MM.1S (cell line): ENCODE measurements around the gene SOBP.

ENCODE experiments used
- DNase-seq: peaks from one replicate; pipeline ENCODE4 v3.0.0-alpha.2; 2015
- H2AFZ ChIP-seq: fragments of 300-600 bp; sonication (generic); 2 replicates; pipeline ENCODE4 v1.6.0; 2016; ENCODE audit warnings: antibody characterized with exemption, low read length
- H3F3A ChIP-seq: fragments of 300-600 bp; sonication (generic); 2 replicates; pipeline ENCODE4 v1.6.1; 2016; ENCODE audit warnings: mild to moderate bottlenecking, antibody characterized with exemption, low read length, moderate library complexity, mixed read lengths; ENCODE audit not compliant: insufficient read depth
- H3K27ac ChIP-seq: fragments of 300-600 bp; sonication (generic); 2 replicates; pipeline ENCODE4 v1.5.1; 2016; ENCODE audit warnings: mild to moderate bottlenecking, low read length
- H3K27me3 ChIP-seq: fragments of 300-600 bp; sonication (generic); replicated peaks from 2 replicates; pipeline ENCODE4 v1.6.0; 2016; ENCODE audit warnings: low read length; ENCODE audit not compliant: insufficient read depth
- H3K36me3 ChIP-seq: fragments of 300-600 bp; sonication (generic); replicated peaks from 2 replicates; pipeline ENCODE4 v1.6.1; 2016; ENCODE audit warnings: mild to moderate bottlenecking, low read length, mixed read lengths; ENCODE audit not compliant: insufficient read depth
- H3K4me1 ChIP-seq: fragments of 300-600 bp; sonication (generic); 2 replicates; pipeline ENCODE4 v1.6.1; 2016; ENCODE audit warnings: low read length, mixed read lengths
- H3K4me2 ChIP-seq: fragments of 300-600 bp; sonication (generic); 2 replicates; pipeline ENCODE4 v1.6.0; 2016; ENCODE audit warnings: low read depth, low read length
- H3K4me3 ChIP-seq: fragments of 300-600 bp; sonication (generic); 2 replicates; pipeline ENCODE4 v1.5.1; 2016; ENCODE audit warnings: low read length, mixed read lengths
- H3K79me2 ChIP-seq: fragments of 300-600 bp; sonication (generic); 2 replicates; pipeline ENCODE4 v1.6.1; 2016; ENCODE audit warnings: mixed run types, low read length, mixed read lengths
- H3K9ac ChIP-seq: fragments of 300-600 bp; sonication (generic); 2 replicates; pipeline ENCODE4 v1.6.1; 2016; ENCODE audit warnings: low read length, mixed read lengths
- H3K9me2 ChIP-seq: fragments of 300-600 bp; sonication (generic); replicated peaks from 2 replicates; pipeline ENCODE4 v1.6.1; 2016; ENCODE audit warnings: mild to moderate bottlenecking, low read length, mixed read lengths; ENCODE audit not compliant: insufficient read depth
- H3K9me3 ChIP-seq: fragments of 300-600 bp; sonication (generic); replicated peaks from 2 replicates; pipeline ENCODE4 v1.6.1; 2016; ENCODE audit warnings: mild to moderate bottlenecking, low read length, mixed read lengths; ENCODE audit not compliant: insufficient read depth
- H4K20me1 ChIP-seq: fragments of 300-600 bp; sonication (generic); 2 replicates; pipeline ENCODE4 v1.6.1; 2016; ENCODE audit warnings: mild to moderate bottlenecking, low read length, moderate library complexity, mixed read lengths; ENCODE audit not compliant: insufficient read depth
- EZH2 ChIP-seq: fragments of 300-600 bp; sonication (generic); optimal IDR thresholded peaks from 2 replicates; pipeline ENCODE3; 2017; ENCODE audit warnings: low read depth, mild to moderate bottlenecking, antibody characterized with exemption, low read length, mixed read lengths
- EZH2phosphoT487 ChIP-seq: fragments of 300-600 bp; sonication (generic); IDR thresholded peaks from 2 replicates; pipeline ENCODE4 v1.6.1; 2018; ENCODE audit warnings: antibody characterized with exemption, low read length
- TF ChIP-seq, protein P1 (sequence below): fragments of 300-600 bp; sonication (generic); IDR thresholded peaks from 2 replicates; pipeline ENCODE4 v1.5.1; 2016; ENCODE audit warnings: antibody characterized with exemption, low read length, mixed read lengths

Gene SOBP

DNA sequence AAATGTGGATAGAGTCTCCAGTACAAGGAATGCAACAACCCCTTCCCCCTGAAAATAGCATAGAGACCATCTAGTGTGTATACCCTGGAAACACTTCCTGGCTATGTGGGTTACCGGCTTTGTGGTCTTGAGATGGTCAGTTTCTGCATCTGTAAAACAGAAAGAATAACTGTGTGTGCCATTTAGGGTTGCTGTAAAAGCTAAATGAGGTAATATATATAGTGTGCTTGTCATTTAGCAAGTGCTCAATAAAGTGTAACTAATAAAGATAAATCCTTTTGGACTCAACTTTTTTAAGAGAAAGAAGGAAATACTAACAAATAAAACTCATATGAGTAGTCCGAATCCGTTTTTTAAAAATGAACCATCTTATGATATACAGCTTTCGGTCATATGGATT, 109.1 kb downstream of the SOBP start:
- H2AFZ ChIP-seq: no peak overlapping the region
- H3K9me3 ChIP-seq: no peaks in the 10 kb centered on the region
- no peaks in the 10 kb centered on the region for H3K36me3 ChIP-seq
- no peak for DNase-seq
- no peak overlapping the region for H3K9ac ChIP-seq
- H3K27ac ChIP-seq: no peak overlapping the region
- no peaks in the 10 kb centered on the region for H3K79me2 ChIP-seq
- H3K4me2 ChIP-seq: no peak overlapping the region
- no peaks in the 10 kb centered on the region for H3K27me3 ChIP-seq
- TF ChIP-seq EZH2 (no peak), EZH2phosphoT487 (no peak)
- TF ChIP-seq, protein P1, sequence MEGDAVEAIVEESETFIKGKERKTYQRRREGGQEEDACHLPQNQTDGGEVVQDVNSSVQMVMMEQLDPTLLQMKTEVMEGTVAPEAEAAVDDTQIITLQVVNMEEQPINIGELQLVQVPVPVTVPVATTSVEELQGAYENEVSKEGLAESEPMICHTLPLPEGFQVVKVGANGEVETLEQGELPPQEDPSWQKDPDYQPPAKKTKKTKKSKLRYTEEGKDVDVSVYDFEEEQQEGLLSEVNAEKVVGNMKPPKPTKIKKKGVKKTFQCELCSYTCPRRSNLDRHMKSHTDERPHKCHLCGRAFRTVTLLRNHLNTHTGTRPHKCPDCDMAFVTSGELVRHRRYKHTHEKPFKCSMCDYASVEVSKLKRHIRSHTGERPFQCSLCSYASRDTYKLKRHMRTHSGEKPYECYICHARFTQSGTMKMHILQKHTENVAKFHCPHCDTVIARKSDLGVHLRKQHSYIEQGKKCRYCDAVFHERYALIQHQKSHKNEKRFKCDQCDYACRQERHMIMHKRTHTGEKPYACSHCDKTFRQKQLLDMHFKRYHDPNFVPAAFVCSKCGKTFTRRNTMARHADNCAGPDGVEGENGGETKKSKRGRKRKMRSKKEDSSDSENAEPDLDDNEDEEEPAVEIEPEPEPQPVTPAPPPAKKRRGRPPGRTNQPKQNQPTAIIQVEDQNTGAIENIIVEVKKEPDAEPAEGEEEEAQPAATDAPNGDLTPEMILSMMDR: no peak
- H3K4me3 ChIP-seq: no peak overlapping the region
- no peaks in the 10 kb centered on the region for H3K4me1 ChIP-seq
- H3K9me2 ChIP-seq: no peaks in the 10 kb centered on the region
- H3F3A ChIP-seq: no peaks in the 10 kb centered on the region
- no peaks in the 10 kb centered on the region for H4K20me1 ChIP-seq

GRCh38 chr6:107600121-107600520, 110.2 kb downstream of the SOBP start:
- Histone ChIP-seq H3K9me2 (no peaks in the 10 kb centered on the region), H3F3A (no peaks in the 10 kb centered on the region), H3K79me2 (no peaks in the 10 kb centered on the region), H3K4me3 (no peak overlapping the region), H3K4me1 (no peaks in the 10 kb centered on the region), H2AFZ (no peak overlapping the region), H3K4me2 (no peak overlapping the region), H3K27ac (no peak overlapping the region), H3K36me3 (no peaks in the 10 kb centered on the region), H4K20me1 (no peaks in the 10 kb centered on the region), H3K9ac (no peak overlapping the region), H3K27me3 (no peaks in the 10 kb centered on the region), H3K9me3 (no peaks in the 10 kb centered on the region)
- no peak for TF ChIP-seq EZH2
- TF ChIP-seq, protein P1: no peak
- TF ChIP-seq EZH2phosphoT487: no peak
- DNase-seq: no peak

- TF ChIP-seq, protein P1: no peak
- no peak for TF ChIP-seq EZH2
- no peak for TF ChIP-seq EZH2phosphoT487
- Histone ChIP-seq H3F3A (no peaks in the 10 kb centered on the region), H3K36me3 (no peaks in the 10 kb centered on the region), H3K27ac (no peak overlapping the region), H3K9me3 (no peaks in the 10 kb centered on the region), H3K4me2 (no peak overlapping the region), H3K27me3 (no peaks in the 10 kb centered on the region), H2AFZ (no peak overlapping the region), H3K4me1 (no peaks in the 10 kb centered on the region), H3K4me3 (no peak overlapping the region), H3K9ac (no peak overlapping the region), H3K79me2 (no peaks in the 10 kb centered on the region), H3K9me2 (no peaks in the 10 kb centered on the region), H4K20me1 (no peaks in the 10 kb centered on the region)
- DNase-seq: no peak
These were observed 111.0 kb downstream of the SOBP start for GRCh38 chr6:107600936-107601335.
